HL-60 (cell line): Measurements from ENCODE around the gene PTTG1IP.
A peak's percentile ranks its signal among the peaks of the same experiment; 100 is the strongest.

Source experiments
- DNase-seq, 2 experiments: peaks; one replicate each; pipeline ENCODE4 v3.0.0-alpha.2; 2010 to 2020; ENCODE audit warnings: low read depth in 1 of 2, low spot score in 1 of 2
- H3K27ac ChIP-seq: fragments of 250-450 bp; sonication (Bioruptor Pico); replicated peaks from 2 replicates; pipeline ENCODE4 v1.5.1; 2020; ENCODE audit warnings: mild to moderate bottlenecking, moderate library complexity
- H3K27me3 ChIP-seq: fragments of 250-450 bp; sonication (Bioruptor Pico); 2 replicates; pipeline ENCODE4 v1.5.1; 2021; ENCODE audit warnings: mild to moderate bottlenecking, moderate library complexity; ENCODE audit not compliant: insufficient read depth, poor library complexity, severe bottlenecking
- H3K4me3 ChIP-seq: replicated peaks from 2 replicates; pipeline ENCODE4 v1.5.1; 2011; ENCODE audit warnings: mild to moderate bottlenecking, control low read depth, low read length; ENCODE audit not compliant: insufficient read depth
- GABPA ChIP-seq: IDR thresholded peaks from 2 replicates; pipeline ENCODE4 v1.6.1; 2012; ENCODE audit warnings: low read depth
- POLR2AphosphoS5 ChIP-seq: IDR thresholded peaks from 2 replicates; pipeline ENCODE4 v1.6.1; 2012; ENCODE audit warnings: low read depth
- SPI1 ChIP-seq: IDR thresholded peaks from 2 replicates; pipeline ENCODE4 v1.6.1; 2012; ENCODE audit warnings: low read depth, mild to moderate bottlenecking, borderline replicate concordance
- TF ChIP-seq, protein P1 (sequence below): IDR thresholded peaks from 2 replicates; pipeline ENCODE4 v1.6.1; 2012; ENCODE audit warnings: low read depth; ENCODE audit not compliant: insufficient replicate concordance
- TF ChIP-seq, protein P2 (sequence below): IDR thresholded peaks from one replicate; pipeline ENCODE4 v1.5.1; 2011; ENCODE audit warnings: low read length, control low read depth, inconsistent platforms; ENCODE audit not compliant: insufficient read depth

PTTG1IP gene

DNA sequence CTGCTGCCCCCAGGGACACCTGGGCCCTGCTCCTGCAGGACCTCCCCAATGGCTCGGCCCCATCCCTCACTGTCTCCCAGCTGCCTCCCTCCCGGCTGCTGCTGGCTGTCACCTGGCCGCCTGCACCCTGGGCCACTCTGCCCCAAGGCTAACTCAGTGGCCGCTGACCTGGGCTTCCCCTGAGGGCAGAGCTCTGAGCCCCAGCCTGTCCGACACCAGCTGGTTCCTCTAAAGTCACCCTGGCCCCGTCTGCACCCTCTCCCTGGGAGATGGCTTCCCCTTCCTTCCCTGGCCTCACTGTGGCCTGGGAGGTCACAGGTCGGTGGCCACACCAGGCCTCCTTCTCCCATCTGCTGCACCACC is 32.2 kb upstream of the PTTG1IP start:
- no peak for TF ChIP-seq SPI1
- 0 out of 2 replicates have a peak, but pooled peaks have one; percentile 11 for TF ChIP-seq POLR2AphosphoS5
- Histone ChIP-seq H3K4me3 (no peak overlapping the region), H3K27ac (no peak overlapping the region), H3K27me3 (no peaks in the 10 kb centered on the region)
- DNase-seq: no peak

DNA sequence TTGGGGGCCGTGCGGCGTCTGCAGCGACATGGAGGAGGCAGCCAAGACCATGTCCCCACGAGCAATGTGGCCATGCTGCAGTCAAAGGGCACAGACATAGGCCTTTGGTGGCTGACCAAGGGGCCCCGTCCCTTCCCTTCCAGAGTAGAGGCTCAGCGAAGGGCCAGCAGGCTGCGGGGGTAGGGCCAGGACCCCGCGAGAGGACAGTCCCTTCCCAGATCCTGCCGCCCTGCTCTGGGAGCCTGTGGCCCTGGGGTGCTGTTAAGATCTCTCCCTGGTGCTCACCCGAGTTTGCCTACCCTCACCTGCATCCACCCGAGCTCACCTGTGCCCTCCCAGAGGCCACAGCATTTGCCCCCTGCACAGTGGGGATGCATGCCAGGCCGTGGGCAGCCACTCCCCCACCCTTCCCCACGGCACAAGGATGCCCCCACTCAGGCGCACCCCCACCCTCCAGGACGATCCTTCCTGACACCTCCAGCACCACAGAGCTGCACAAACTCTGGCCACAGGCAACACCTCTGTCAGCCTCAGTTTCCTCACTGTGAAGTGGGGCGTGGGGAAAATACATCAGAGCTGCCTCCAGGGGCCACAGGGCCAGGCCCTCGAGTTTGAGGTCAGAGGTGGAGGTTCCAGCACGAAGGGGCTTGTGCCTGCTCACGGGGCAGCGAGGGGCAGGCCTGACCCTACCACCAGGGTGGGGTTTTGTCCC is 31.7 kb upstream of the PTTG1IP start:
- no peak overlapping the region for H3K27ac ChIP-seq
- no peak for DNase-seq
- TF ChIP-seq POLR2AphosphoS5 (no peak), GABPA (no peak), SPI1 (no peak)
- TF ChIP-seq, protein P1, sequence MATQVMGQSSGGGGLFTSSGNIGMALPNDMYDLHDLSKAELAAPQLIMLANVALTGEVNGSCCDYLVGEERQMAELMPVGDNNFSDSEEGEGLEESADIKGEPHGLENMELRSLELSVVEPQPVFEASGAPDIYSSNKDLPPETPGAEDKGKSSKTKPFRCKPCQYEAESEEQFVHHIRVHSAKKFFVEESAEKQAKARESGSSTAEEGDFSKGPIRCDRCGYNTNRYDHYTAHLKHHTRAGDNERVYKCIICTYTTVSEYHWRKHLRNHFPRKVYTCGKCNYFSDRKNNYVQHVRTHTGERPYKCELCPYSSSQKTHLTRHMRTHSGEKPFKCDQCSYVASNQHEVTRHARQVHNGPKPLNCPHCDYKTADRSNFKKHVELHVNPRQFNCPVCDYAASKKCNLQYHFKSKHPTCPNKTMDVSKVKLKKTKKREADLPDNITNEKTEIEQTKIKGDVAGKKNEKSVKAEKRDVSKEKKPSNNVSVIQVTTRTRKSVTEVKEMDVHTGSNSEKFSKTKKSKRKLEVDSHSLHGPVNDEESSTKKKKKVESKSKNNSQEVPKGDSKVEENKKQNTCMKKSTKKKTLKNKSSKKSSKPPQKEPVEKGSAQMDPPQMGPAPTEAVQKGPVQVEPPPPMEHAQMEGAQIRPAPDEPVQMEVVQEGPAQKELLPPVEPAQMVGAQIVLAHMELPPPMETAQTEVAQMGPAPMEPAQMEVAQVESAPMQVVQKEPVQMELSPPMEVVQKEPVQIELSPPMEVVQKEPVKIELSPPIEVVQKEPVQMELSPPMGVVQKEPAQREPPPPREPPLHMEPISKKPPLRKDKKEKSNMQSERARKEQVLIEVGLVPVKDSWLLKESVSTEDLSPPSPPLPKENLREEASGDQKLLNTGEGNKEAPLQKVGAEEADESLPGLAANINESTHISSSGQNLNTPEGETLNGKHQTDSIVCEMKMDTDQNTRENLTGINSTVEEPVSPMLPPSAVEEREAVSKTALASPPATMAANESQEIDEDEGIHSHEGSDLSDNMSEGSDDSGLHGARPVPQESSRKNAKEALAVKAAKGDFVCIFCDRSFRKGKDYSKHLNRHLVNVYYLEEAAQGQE: no peak
- TF ChIP-seq, protein P2, sequence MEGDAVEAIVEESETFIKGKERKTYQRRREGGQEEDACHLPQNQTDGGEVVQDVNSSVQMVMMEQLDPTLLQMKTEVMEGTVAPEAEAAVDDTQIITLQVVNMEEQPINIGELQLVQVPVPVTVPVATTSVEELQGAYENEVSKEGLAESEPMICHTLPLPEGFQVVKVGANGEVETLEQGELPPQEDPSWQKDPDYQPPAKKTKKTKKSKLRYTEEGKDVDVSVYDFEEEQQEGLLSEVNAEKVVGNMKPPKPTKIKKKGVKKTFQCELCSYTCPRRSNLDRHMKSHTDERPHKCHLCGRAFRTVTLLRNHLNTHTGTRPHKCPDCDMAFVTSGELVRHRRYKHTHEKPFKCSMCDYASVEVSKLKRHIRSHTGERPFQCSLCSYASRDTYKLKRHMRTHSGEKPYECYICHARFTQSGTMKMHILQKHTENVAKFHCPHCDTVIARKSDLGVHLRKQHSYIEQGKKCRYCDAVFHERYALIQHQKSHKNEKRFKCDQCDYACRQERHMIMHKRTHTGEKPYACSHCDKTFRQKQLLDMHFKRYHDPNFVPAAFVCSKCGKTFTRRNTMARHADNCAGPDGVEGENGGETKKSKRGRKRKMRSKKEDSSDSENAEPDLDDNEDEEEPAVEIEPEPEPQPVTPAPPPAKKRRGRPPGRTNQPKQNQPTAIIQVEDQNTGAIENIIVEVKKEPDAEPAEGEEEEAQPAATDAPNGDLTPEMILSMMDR: no peak
- H3K4me3 ChIP-seq: no peak overlapping the region
- H3K27me3 ChIP-seq: no peaks in the 10 kb centered on the region

DNA sequence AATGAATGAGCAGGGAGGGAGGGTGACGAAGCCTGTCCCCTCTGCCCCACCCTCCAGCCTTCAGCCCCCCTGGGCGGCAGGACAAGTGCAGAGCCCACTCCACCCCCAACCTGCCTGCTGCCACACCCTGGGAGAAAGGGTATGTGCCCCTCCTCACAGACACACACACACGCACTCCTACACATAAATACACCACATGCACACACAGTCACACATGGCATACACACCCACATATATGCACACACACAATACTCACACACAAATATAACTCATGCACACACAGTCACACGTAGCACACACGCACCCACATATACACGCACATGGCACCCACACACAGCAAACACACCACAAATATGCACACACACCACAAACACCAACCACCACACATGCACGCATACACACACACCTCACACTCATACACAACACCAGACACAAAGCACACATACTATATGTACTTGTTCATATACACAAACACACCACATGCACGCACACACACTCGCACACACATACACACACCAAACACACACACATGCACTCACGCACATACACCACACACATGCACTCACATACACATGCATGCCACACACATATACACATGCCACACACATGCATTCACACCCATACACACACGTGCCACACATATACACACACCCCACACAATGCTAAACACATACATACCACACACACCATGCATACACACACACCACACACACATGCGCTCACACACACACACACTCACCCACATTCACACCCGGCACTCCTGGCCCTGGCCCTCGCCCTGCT is 30.8 kb upstream of the PTTG1IP start:
- no peak for DNase-seq
- H3K27me3 ChIP-seq: no peaks in the 10 kb centered on the region
- TF ChIP-seq GABPA (no peak), SPI1 (no peak), POLR2AphosphoS5 (no peak)
- TF ChIP-seq, protein P1: no peak
- TF ChIP-seq, protein P2: no peak
- no peak overlapping the region for H3K4me3 ChIP-seq
- H3K27ac ChIP-seq: no peak overlapping the region

DNA sequence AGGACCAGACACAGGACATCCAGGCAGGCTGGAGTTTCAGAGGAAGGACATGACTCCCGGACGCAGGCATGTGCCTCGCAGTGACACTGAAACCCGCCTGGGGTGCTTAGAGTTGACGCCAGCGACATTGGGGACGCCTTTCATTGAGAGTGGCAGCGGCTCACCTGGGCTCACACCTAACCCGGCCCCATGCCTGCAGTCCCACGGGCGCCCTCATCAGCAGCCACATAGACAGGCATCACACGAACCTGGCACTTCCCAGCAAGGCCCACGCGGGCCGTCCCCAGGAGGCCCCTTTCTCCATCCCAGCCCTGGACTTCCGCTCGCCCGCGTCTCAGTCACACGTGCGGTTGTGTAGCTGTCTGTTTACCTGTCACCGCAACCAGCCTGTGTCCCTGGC is 30.2 kb upstream of the PTTG1IP start:
- no peak for TF ChIP-seq SPI1
- TF ChIP-seq GABPA: no peak
- TF ChIP-seq, protein P2: no peak
- TF ChIP-seq, protein P1: no peak
- TF ChIP-seq POLR2AphosphoS5: no peak
- Histone ChIP-seq H3K4me3 (no peak overlapping the region), H3K27ac (no peak overlapping the region; the same call in 1 of the 2 replicates), H3K27me3 (no peaks in the 10 kb centered on the region)
- no peak for DNase-seq
